GM23248 (cell line): ENCODE data around the gene MMRN1. TPM values are rescaled to one million over a fixed set of nuclear protein-coding genes. Genes with fewer than 3 reads are reported as not detected.

Experiments used
- DNase-seq: peaks from one replicate; pipeline ENCODE4 v3.0.0-alpha.2; 2015
- H2AFZ ChIP-seq: fragments of 200-600 bp; sonication (generic); 2 replicates; pipeline ENCODE4 v1.6.1; 2016; ENCODE audit warnings: antibody characterized with exemption
- H3F3A ChIP-seq: fragments of 200-600 bp; sonication (generic); 2 replicates; pipeline ENCODE4 v1.6.1; 2016; ENCODE audit warnings: mild to moderate bottlenecking, antibody characterized with exemption, mixed run types; ENCODE audit not compliant: insufficient read depth
- H3K27ac ChIP-seq: fragments of 200-600 bp; sonication (generic); 2 replicates; pipeline ENCODE4 v1.5.1; 2016; ENCODE audit warnings: mild to moderate bottlenecking
- H3K27me3 ChIP-seq: fragments of 200-600 bp; sonication (generic); replicated peaks from 2 replicates; pipeline ENCODE4 v1.6.1; 2016; ENCODE audit warnings: mild to moderate bottlenecking; ENCODE audit not compliant: insufficient read depth
- H3K36me3 ChIP-seq: fragments of 200-600 bp; sonication (generic); 2 replicates; pipeline ENCODE4 v1.6.1; 2016; ENCODE audit warnings: low read depth, mild to moderate bottlenecking
- H3K4me1 ChIP-seq: fragments of 200-600 bp; sonication (generic); 2 replicates; pipeline ENCODE4 v1.6.1; 2016; ENCODE audit warnings: mild to moderate bottlenecking; ENCODE audit not compliant: insufficient read depth
- H3K4me2 ChIP-seq: fragments of 200-600 bp; sonication (generic); one replicate; pipeline ENCODE4 v1.6.1; 2016; ENCODE audit warnings: mild to moderate bottlenecking; ENCODE audit not compliant: unreplicated experiment
- H3K4me3 ChIP-seq: fragments of 200-600 bp; sonication (generic); 2 replicates; pipeline ENCODE4 v1.5.1; 2016; ENCODE audit warnings: mild to moderate bottlenecking
- H3K79me2 ChIP-seq: fragments of 200-600 bp; sonication (generic); 2 replicates; pipeline ENCODE4 v1.6.1; 2016; ENCODE audit warnings: mild to moderate bottlenecking; ENCODE audit not compliant: insufficient read depth
- H3K9ac ChIP-seq: fragments of 200-600 bp; sonication (generic); 2 replicates; pipeline ENCODE4 v1.6.1; 2016; ENCODE audit warnings: mild to moderate bottlenecking
- H3K9me2 ChIP-seq: fragments of 200-600 bp; sonication (generic); 2 replicates; pipeline ENCODE4 v1.6.1; 2016; ENCODE audit warnings: mixed run types, mild to moderate bottlenecking, moderate library complexity; ENCODE audit not compliant: insufficient read depth
- H3K9me3 ChIP-seq: fragments of 200-600 bp; sonication (generic); one replicate; pipeline ENCODE4 v1.6.1; 2017; ENCODE audit warnings: low read depth
- H4K20me1 ChIP-seq: fragments of 200-600 bp; sonication (generic); 2 replicates; pipeline ENCODE4 v1.6.0; 2016; ENCODE audit not compliant: insufficient read depth
- EZH2 ChIP-seq: fragments of 200-600 bp; sonication (generic); IDR thresholded peaks from 2 replicates; pipeline ENCODE4 v1.6.1; 2018; ENCODE audit warnings: antibody characterized with exemption, mild to moderate bottlenecking; ENCODE audit not compliant: insufficient read depth, poor library complexity, severe bottlenecking
- EZH2phosphoT487 ChIP-seq: fragments of 200-600 bp; sonication (generic); IDR thresholded peaks from 2 replicates; pipeline ENCODE4 v1.6.1; 2018; ENCODE audit warnings: antibody characterized with exemption, moderate library complexity, mild to moderate bottlenecking, low read depth; ENCODE audit not compliant: insufficient read depth
- WGBS, 2 experiments: methylation state at CpG; one replicate each; pipeline ENCODE4 v1.1.6; 2015 to 2017; ENCODE audit warnings: low lambda C conversion rate in 2 of 2, low coverage in 1 of 2; ENCODE audit errors: missing lambda C conversion rate in 2 of 2; 5-methylcytosine and 5-hydroxymethylcytosine counted together
- in situ Hi-C: fragments of 300-500 bp; cut with MboI; formaldehyde crosslinking; loops from 2 replicates; pipeline ENCODE4 v1.15.0; 2020
- polyA plus RNA-seq: library from polyadenylated mRNA; unstranded; fragments of >200 nt; fragmentation: Nextera tagmentation; extraction: Ambion mirVana; gene quantifications from 2 replicates; pipeline ENCODE4 v1.2.1, GENCODE V29; 2016
- total RNA-seq: library from RNA; depleted of rRNA; stranded (reverse); fragments of >200 nt; shearing (Covaris generic); gene quantifications from 2 replicates; pipeline ENCODE4 v1.2.3, GENCODE V29; 2014

MMRN1 gene
- total and polyA plus RNA-seq, 2 experiments from 2014 or later, result not detected

DNA sequence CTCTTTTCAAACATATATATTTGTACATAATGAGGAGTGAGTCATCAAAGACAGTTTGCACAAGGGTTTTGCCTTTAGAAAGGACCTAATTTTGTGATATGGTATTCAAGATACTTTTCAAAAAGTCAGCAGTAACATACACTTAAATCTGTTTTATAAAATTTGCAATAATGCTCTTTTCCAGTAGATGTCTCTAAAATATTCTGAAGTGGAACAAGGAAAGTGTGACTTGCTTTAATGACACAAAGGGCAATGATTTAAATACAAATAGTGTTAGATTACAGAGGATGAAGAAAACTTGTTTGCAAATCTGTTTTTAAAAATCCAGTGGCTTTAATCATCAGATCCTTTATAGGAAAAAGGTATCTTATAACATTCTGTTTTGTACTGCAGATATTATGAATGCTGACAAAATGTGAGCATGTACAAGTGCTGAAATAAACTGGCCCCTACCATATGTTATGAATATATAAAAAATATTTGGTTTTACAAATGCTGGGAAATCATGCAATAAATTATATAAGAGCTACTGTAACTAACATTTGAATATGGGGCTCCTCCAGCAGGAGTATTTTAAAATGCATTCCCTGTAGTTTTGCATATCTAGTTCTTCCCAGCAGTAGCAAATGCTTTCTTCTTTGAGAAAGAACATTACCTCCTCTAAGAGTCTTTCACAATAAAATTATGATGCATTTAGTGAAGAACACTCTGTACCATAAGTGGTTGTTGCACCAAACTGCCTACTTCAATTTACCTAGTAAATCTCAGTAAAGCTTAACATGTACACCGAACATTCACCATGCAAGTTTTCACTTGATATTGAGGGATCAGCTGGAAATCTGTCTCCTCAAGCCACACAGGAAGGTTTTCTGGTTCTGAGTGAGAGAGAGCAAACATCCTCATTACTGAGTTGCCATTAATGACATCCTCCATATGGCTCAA lies 20.2 kb downstream of the MMRN1 start:
- H3F3A ChIP-seq, result no peaks in the 10 kb centered on the region
- no peak overlapping the region for H3K4me2 ChIP-seq
- H4K20me1 ChIP-seq, result no peaks in the 10 kb centered on the region
- no peak overlapping the region for H3K4me3 ChIP-seq
- 62 to 68% methylated on average over 1 of the region's 1 CpG for WGBS, 2 experiments
- no peak overlapping the region for H3K9ac ChIP-seq
- in situ Hi-C loops, result loop anchor here (25.0 kb wide), 1 partner anchor 678 kb away; no protein-coding TSS in a partner anchor
- no peak overlapping the region for H2AFZ ChIP-seq
- H3K36me3 ChIP-seq, result no peaks in the 10 kb centered on the region
- no peaks in the 10 kb centered on the region for H3K4me1 ChIP-seq
- no peaks in the 10 kb centered on the region for H3K9me3 ChIP-seq
- H3K27me3 ChIP-seq, result no peaks in the 10 kb centered on the region
- no peak overlapping the region for H3K27ac ChIP-seq
- no peaks in the 10 kb centered on the region for H3K9me2 ChIP-seq
- DNase-seq, result no peak
- TF ChIP-seq EZH2 (no peak), EZH2phosphoT487 (no peak)
- no peaks in the 10 kb centered on the region for H3K79me2 ChIP-seq

DNA sequence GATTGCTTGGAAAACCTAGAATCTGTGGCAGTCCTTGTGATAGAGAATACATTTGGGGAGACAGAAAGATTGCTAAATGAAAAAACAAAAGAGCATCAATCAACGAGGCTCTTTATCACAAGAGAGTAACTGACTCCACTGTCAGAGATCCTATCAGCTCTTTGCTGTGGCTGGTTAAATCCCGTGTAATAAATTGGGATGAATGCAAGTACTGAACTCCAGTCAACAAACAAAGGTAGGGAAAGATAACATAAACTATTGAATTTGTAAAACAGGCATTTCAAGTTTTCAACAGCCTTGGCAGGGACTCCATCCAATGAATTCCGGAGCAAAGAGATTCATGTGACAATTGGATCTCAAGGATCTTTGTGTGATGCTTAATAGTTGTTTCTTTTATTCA lies 21.3 kb downstream of the MMRN1 start:
- H3K9ac ChIP-seq, result no peak overlapping the region
- H3K4me2 ChIP-seq, result no peak overlapping the region
- 27 to 28% methylated on average over 3 of the region's 3 CpGs for WGBS, 2 experiments
- H4K20me1 ChIP-seq, result no peaks in the 10 kb centered on the region
- no peaks in the 10 kb centered on the region for H3F3A ChIP-seq
- TF ChIP-seq EZH2phosphoT487 (no peak), EZH2 (no peak)
- no peak overlapping the region for H3K4me3 ChIP-seq
- no peaks in the 10 kb centered on the region for H3K9me2 ChIP-seq
- no peaks in the 10 kb centered on the region for H3K4me1 ChIP-seq
- H3K27me3 ChIP-seq, result no peaks in the 10 kb centered on the region
- H2AFZ ChIP-seq, result no peak overlapping the region
- in situ Hi-C loops, result loop anchor here (25.0 kb wide), 1 partner anchor 679 kb away; no protein-coding TSS in a partner anchor
- no peak for DNase-seq
- no peak overlapping the region for H3K27ac ChIP-seq
- no peaks in the 10 kb centered on the region for H3K36me3 ChIP-seq
- no peaks in the 10 kb centered on the region for H3K9me3 ChIP-seq
- H3K79me2 ChIP-seq, result no peaks in the 10 kb centered on the region

DNA sequence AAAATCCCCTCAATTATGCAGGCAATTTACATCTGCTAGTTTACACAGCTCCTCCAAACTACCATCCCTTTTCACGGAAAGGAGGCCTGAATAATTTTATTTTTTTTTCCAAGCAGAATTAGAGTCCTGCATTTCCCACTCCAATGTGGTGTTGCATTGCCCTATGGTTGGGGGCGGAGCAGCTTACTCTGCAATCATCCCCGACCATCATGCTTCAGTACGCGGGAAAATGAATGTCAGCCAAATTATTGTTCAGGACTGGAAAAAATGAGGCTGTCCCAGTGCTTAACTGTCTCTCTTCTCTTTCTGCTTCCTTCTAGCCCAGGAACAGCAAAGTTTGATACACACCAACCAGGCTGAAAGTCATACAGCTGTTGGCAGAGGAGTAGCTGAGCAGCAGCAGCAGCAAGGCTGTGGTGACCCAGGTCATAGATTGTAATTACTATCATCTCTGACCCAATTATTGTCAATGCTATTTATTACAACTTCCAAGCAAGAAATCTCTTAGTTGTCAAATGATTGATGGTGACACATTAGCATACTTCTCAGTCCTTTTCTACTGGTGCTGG lies 28.3 kb downstream of the MMRN1 start:
- no peaks in the 10 kb centered on the region for H3K27me3 ChIP-seq
- in situ Hi-C loops, result loop anchor here (25.0 kb wide), 1 partner anchor 686 kb away; no protein-coding TSS in a partner anchor
- no peaks in the 10 kb centered on the region for H3K4me1 ChIP-seq
- no peaks in the 10 kb centered on the region for H4K20me1 ChIP-seq
- 28 to 33% methylated on average over 5 of the region's 5 CpGs for WGBS, 2 experiments
- no peak overlapping the region for H3K4me2 ChIP-seq
- H2AFZ ChIP-seq, result no peak overlapping the region
- no peaks in the 10 kb centered on the region for H3K9me3 ChIP-seq
- H3K9ac ChIP-seq, result no peak overlapping the region
- H3K4me3 ChIP-seq, result no peak overlapping the region
- no peaks in the 10 kb centered on the region for H3F3A ChIP-seq
- TF ChIP-seq EZH2phosphoT487 (no peak), EZH2 (no peak)
- no peak overlapping the region for H3K27ac ChIP-seq
- DNase-seq, result no peak
- no peaks in the 10 kb centered on the region for H3K36me3 ChIP-seq
- no peaks in the 10 kb centered on the region for H3K9me2 ChIP-seq
- H3K79me2 ChIP-seq, result no peaks in the 10 kb centered on the region

DNA sequence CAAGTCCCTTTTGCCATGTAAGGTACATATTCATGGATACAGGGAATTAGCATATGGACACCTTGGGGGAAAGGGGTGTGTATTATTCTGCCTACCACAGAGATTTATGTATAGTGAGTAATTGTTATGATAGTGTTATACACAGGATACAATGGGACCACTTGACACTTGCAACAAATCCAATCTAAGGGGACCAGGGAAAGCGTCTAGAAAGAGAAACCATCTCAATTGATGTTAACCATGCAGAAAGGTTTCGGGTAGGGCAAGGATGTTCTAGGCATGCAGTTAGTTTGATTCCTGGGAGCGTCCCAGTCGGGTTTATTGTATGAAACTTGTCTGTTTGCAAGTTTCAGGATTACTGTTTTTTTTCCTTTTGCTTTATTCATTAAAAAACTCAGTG lies 34.2 kb downstream of the MMRN1 start:
- TF ChIP-seq EZH2phosphoT487, result no peak
- no peak for TF ChIP-seq EZH2
- Histone ChIP-seq H3K4me2 (no peak overlapping the region), H3K9ac (no peak overlapping the region), H3K9me2 (no peaks in the 10 kb centered on the region), H3K36me3 (no peaks in the 10 kb centered on the region), H3K4me1 (no peaks in the 10 kb centered on the region), H3K79me2 (no peaks in the 10 kb centered on the region), H3K27ac (no peak overlapping the region), H3K9me3 (no peaks in the 10 kb centered on the region), H2AFZ (no peak overlapping the region), H3F3A (no peaks in the 10 kb centered on the region), H4K20me1 (no peaks in the 10 kb centered on the region), H3K27me3 (no peaks in the 10 kb centered on the region), H3K4me3 (no peak overlapping the region)
- no peak for DNase-seq
- WGBS, 2 experiments, result 34 to 42% methylated on average over 4 of the region's 4 CpGs
- in situ Hi-C loops, result no loop called here
